Thyroid gland (tissue), 4 donors: ENCODE results near the gene HSD3B7.

Source experiments
- CTCF ChIP-seq, 6 experiments: fragments of 200-600 bp in 3 of 6; fragments of 450-650 bp in 3 of 6; sonication (generic) in 3 of 6; IDR thresholded peaks; one replicate each; pipeline ENCODE4 v1.5.1; 2016 to 2019; ENCODE audit warnings: antibody characterized with exemption in 6 of 6, mild to moderate bottlenecking in 2 of 6, inconsistent platforms in 1 of 6, moderate library complexity in 1 of 6
- POLR2A ChIP-seq, 2 donors: fragments of 450-650 bp; IDR thresholded peaks; one replicate each; pipeline ENCODE4 v1.6.1; 2017; ENCODE audit warnings: antibody characterized with exemption in 2 of 2, mild to moderate bottlenecking in 2 of 2, moderate library complexity in 1 of 2

GRCh38 chr16:30969246-30969842 lies 15.7 kb upstream of the HSD3B7 start:
- TF ChIP-seq POLR2A (IDR thresholded peaks at IDR 0.05), result no peak
- no peak for TF ChIP-seq CTCF (IDR thresholded peaks at IDR 0.05)
